AG09319 (cell line): ENCODE measurements around the gene IMP3.
A peak's percentile ranks its signal among the peaks of the same experiment; 100 is the strongest.

Experiments used
- DNase-seq: peaks from one replicate; pipeline ENCODE4 v3.0.0-alpha.2; 2010; ENCODE audit warnings: low read depth; ENCODE audit errors: extremely low read depth
- CTCF ChIP-seq: IDR thresholded peaks from 2 replicates; pipeline ENCODE4 v1.5.1; 2011; ENCODE audit warnings: low read depth, mild to moderate bottlenecking, inconsistent platforms, low read length, moderate library complexity

IMP3 gene

GRCh38 chr15:75661100-75661755 is 21.2 kb upstream of the IMP3 start:
- TF ChIP-seq CTCF, result no peak
- peak; percentile 87 for DNase-seq

- TF ChIP-seq CTCF, result no peak
- DNase-seq, result no peak
Observed at GRCh38 chr15:75659928-75660645, 20.1 kb upstream of the IMP3 start.

GRCh38 chr15:75659141-75659771 is 19.2 kb upstream of the IMP3 start:
- no peak for TF ChIP-seq CTCF
- DNase-seq, result no peak

GRCh38 chr15:75656813-75657212 is 16.8 kb upstream of the IMP3 start:
- no peak for TF ChIP-seq CTCF
- DNase-seq, result no peak

GRCh38 chr15:75656331-75656730 is 16.3 kb upstream of the IMP3 start:
- no peak for TF ChIP-seq CTCF
- DNase-seq, result no peak

- no peak for DNase-seq
- TF ChIP-seq CTCF, result no peak
Observed at GRCh38 chr15:75655931-75656330, 15.9 kb upstream of the IMP3 start.
